Naive B cell (primary cell): ENCODE measurements around the gene FYCO1. TPM values are rescaled to one million over a fixed set of nuclear protein-coding genes. Genes with fewer than 3 reads are reported as not detected.

Experiments used
- ATAC-seq, 2 donors: fragments of 150-1000 bp; cut with Tn5 transposase; 2 replicates each; pipeline ENCODE4 v1.10.0; 2021; ENCODE audit warnings: low read depth in 2 of 2, mild to moderate bottlenecking in 2 of 2, moderate library complexity in 2 of 2
- DNase-seq: peaks from one replicate; pipeline ENCODE4 v3.0.0; 2022
- H3K27ac Mint-ChIP-seq, 6 donors: one replicate each; pipeline ENCODE4 v1.8.0; 2020 to 2022; ENCODE audit warnings: mild to moderate bottlenecking in 6 of 6, mixed read lengths in 6 of 6, moderate library complexity in 5 of 6, inconsistent platforms in 2 of 6
- H3K27me3 Mint-ChIP-seq, 3 donors: one replicate each; pipeline ENCODE4 v1.8.0; 2021 to 2022; ENCODE audit warnings: mixed read lengths in 3 of 3, mild to moderate bottlenecking in 1 of 3
- H3K36me3 Mint-ChIP-seq, 2 donors: one replicate each; pipeline ENCODE4 v1.8.0; 2020 to 2022; ENCODE audit warnings: mixed read lengths in 2 of 2, inconsistent platforms in 1 of 2, mild to moderate bottlenecking in 1 of 2
- H3K4me1 Mint-ChIP-seq, 3 donors: one replicate each; pipeline ENCODE4 v1.8.0; 2020 to 2022; ENCODE audit warnings: mixed read lengths in 3 of 3, inconsistent platforms in 1 of 3, mild to moderate bottlenecking in 1 of 3, moderate library complexity in 1 of 3
- H3K4me3 Mint-ChIP-seq, 8 donors: one replicate each; pipeline ENCODE4 v1.8.0; 2020 to 2022; ENCODE audit warnings: mild to moderate bottlenecking in 8 of 8, mixed read lengths in 8 of 8, moderate library complexity in 8 of 8, inconsistent platforms in 2 of 8
- H3K9me3 Mint-ChIP-seq, 7 donors: one replicate each; pipeline ENCODE4 v1.8.0; 2020 to 2022; ENCODE audit warnings: mixed read lengths in 7 of 7, mild to moderate bottlenecking in 5 of 7, inconsistent platforms in 2 of 7, moderate library complexity in 1 of 7
- polyA plus RNA-seq, 6 donors: library from polyadenylated mRNA; unstranded; fragments of 300-500 nt; fragmentation: Illumina TruSeq; gene quantifications; one replicate each; pipeline ENCODE4 v1.2.3, GENCODE V29; 2021; ENCODE audit warnings: low read depth in 6 of 6

The FYCO1 gene
- polyA plus RNA-seq, 6 donors from 2014 or later: 0.90 to 5.1 (median 1.2) TPM; not detected in 1

DNA sequence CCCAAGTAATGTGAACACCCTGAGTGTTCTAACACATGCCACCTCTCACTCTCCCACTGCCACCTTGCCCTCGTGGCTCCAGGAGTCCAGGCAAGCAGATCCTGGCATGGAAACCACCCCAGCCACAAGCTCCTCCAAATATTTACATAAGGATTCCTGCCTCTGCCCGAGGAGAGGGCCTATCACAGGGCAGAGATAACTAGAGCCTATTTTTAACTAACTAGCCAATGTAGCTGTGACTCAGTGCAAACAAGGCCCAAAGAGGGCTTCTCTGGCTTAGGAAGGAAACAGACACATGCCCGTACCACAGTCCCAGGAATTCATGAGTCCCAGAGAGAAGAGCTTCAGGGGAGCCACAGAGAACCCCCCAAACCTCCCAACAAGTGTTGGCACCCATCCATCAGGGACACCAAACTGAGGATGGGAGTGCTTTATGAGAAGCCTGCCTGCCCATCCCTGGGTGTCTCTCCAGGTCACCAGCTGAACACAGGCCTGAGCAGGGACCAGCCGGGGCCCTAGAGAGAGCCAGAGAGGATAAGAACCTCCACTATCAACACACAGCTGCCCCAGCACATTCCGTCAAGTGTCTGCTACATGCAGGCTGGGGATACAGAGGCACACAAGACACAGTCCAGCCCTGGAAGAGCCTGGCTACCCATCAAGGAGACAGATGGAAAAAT is 9.2 kb downstream of the FYCO1 start:
- no peaks in the 10 kb centered on the region for H3K9me3 Mint-ChIP-seq
- no peak for ATAC-seq
- peaks cover 0 to 9% of the 10 kb centered on the region in 2 donors for H3K36me3 Mint-ChIP-seq
- DNase-seq: no peak
- H3K27me3 Mint-ChIP-seq: no peaks in the 10 kb centered on the region
- H3K27ac Mint-ChIP-seq: peak overlapping the region in 2 of 6 donors; percentile 22 to 39
- peak overlapping the region in 1 of 8 donors; percentile 25 for H3K4me3 Mint-ChIP-seq
- peaks cover 25 to 41% (median 37%) of the 10 kb centered on the region in 3 donors for H3K4me1 Mint-ChIP-seq

DNA sequence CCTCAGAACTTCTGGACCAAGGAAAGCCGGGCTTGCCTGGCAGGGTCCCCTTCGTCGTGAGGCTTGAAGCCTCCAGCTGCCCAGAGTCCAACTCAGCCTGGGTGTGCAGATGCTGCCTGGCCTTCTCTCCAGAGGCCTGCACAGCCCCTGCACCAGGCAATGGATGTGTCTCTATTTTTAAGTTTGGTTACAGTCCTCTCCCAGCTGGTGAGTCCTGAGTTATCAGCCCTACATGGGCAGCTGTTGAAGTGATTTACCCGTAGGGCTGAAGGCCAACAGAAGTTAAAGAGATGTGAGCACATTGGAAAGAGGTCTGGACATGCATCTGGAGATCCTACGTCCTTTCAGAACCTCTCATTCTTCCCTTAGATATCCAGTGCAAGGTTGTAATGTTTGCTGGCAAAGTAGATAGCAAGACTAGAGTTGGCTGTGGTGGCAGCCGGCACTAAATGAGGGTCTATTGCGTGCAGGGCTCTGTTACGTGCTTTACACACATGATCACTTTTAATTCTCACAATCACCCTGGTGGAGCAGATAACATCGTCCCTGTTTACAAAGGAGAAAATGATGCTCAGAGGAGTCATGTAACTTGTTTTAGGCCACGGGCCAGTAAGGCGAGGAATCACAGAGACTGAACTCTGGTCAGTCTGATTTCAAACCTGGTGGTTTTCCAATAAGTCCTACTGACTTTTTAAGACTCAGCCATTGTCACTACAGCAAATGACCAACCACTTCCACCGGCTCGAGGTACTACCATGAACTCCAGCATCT is 9.9 kb downstream of the FYCO1 start:
- peaks cover 0 to 14% of the 10 kb centered on the region in 2 donors for H3K36me3 Mint-ChIP-seq
- DNase-seq (no peak), ATAC-seq (no peak)
- no peaks in the 10 kb centered on the region for H3K27me3 Mint-ChIP-seq
- peaks cover 23 to 37% (median 30%) of the 10 kb centered on the region in 3 donors for H3K4me1 Mint-ChIP-seq
- no peak overlapping the region for H3K4me3 Mint-ChIP-seq
- H3K27ac Mint-ChIP-seq: peak overlapping the region in 2 of 6 donors; percentile 22 to 52
- no peaks in the 10 kb centered on the region for H3K9me3 Mint-ChIP-seq

DNA sequence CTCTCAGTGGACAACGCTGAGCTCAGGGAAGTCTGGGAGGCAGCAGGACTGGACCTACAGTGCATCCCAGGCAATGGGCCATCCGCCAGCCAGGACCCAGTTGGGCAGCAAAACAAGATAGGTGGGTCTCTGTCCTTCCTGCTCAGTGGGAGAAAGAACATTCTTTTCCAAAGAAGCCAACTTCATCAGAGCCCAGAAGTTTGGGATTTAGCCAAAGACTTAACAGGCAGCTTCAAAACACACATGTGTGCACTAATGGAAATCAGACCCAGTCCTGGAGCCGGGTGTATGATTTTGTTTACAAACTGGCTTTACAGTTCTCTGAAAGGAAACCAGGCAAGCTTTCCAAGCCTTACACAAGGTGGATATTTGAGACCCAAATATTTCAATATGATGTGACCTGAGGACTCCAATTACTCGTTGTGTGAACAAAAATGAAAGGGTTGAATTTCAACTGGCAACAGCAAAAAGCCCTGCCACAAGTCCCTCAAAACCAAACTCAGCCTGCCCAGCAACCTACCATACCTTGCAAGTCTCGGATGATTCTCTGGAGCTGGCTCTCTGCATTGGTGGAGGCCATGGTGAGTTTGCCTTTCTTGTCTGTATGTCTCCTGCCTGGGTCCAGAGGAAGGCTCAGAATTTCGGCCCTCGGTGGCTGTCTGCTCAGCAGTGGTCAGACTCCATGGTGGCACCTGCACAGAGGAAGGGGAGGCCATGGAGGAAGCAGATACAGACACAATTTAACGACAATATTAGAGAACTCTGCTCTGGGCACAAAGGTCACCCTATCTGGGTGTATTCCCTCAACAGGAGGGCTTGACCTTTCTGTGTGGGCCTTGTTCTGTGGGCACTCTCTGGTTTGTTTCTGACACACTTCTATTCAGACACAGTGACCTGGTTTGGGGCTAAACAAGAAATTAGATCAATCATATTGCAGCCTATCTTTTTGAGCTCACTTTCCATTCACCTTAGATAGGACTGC is 11.0 kb downstream of the FYCO1 start:
- no peak for ATAC-seq
- peaks cover 20 to 27% (median 22%) of the 10 kb centered on the region in 3 donors for H3K4me1 Mint-ChIP-seq
- H3K27ac Mint-ChIP-seq: peak overlapping the region in 1 of 6 donors; percentile 39
- H3K4me3 Mint-ChIP-seq: no peak overlapping the region
- DNase-seq: no peak
- H3K36me3 Mint-ChIP-seq: peaks cover 0 to 14% of the 10 kb centered on the region in 2 donors
- H3K9me3 Mint-ChIP-seq: no peaks in the 10 kb centered on the region
- H3K27me3 Mint-ChIP-seq: no peaks in the 10 kb centered on the region

DNA sequence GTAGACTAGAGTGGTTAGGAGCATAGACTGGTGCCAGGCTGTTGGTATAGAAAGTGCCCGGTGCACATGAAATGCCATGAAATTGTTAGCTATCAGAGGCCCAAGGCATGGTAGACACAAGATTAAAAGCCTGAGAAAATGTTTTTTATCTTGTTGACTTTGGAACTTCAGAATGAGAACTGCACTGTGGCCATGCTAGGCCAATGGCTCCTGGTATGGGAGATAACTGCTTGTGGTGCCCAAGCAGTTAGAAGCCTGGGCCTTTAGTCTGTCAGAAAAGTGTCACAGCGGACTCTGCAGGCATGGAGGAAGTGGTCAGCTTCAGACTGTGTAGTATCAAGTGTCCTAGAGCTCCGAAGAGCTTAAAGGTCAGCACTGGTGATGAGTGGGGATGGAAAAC is 11.9 kb downstream of the FYCO1 start:
- no peaks in the 10 kb centered on the region for H3K27me3 Mint-ChIP-seq
- DNase-seq: no peak
- H3K9me3 Mint-ChIP-seq: no peaks in the 10 kb centered on the region
- H3K4me1 Mint-ChIP-seq: peaks cover 15 to 21% (median 20%) of the 10 kb centered on the region in 3 donors
- peak overlapping the region in 1 of 6 donors; percentile 20 for H3K27ac Mint-ChIP-seq
- ATAC-seq: no peak
- H3K4me3 Mint-ChIP-seq: no peak overlapping the region
- peaks cover 3 to 22% of the 10 kb centered on the region in 2 donors for H3K36me3 Mint-ChIP-seq

DNA sequence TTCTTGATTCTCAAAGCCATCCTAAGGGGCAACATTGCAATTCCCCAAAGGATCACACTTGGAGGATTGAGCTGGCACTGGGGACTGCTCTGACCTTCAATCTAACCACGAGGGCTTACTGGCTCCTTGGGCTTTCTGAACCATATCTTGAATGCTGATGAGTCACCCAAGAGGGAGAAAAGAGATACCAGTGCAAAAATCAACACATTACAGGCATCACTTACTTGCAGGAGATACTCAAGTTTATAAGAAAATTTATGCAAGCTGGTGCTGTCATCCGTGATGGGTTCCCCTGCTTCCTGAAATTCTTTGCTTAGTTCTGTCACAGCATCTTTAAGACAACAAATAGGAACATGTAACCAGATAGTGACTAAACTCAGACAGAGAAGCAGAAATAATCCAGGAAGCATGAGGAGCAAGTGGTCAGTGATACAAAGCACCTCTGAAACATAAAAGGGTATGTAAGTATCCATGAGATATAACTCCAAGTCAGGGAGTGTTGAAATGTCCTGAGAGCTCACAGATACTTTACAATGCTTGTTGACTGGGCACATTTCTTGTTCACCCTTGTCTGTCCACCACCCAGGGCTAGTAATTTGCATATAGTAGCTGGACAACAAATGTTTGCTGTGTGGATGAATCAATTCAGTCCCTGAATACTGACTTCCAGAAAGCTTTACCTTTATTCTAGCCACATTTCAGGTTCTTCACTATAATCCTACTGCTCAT is 14.1 kb downstream of the FYCO1 start:
- no peaks in the 10 kb centered on the region for H3K9me3 Mint-ChIP-seq
- peak overlapping the region in 2 of 6 donors; percentile 4 to 26 for H3K27ac Mint-ChIP-seq
- H3K36me3 Mint-ChIP-seq: peaks cover 12 to 33% of the 10 kb centered on the region in 2 donors
- no peak for ATAC-seq
- H3K4me1 Mint-ChIP-seq: peaks cover 0 to 8% (median 0%) of the 10 kb centered on the region in 3 donors
- DNase-seq: no peak
- H3K27me3 Mint-ChIP-seq: no peaks in the 10 kb centered on the region
- no peak overlapping the region for H3K4me3 Mint-ChIP-seq

DNA sequence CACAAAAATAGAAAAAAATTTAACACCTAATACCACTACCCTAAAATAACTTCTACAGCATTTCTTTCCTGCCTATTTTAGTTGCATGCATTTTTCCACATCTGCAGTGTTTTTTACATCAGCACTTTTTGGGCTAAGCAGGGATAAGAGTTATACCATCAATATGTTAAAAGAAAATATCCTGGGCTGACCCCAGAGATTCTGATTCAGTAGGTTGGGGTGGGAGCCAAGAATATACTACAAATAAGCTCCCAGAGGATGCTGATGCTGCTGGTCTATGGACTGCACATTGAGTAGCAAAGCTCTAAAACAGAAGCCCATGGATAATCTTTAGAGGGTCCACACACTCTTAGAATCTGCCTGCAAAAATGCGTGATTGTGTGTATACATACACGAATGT is 14.8 kb downstream of the FYCO1 start:
- peak overlapping the region in 2 of 6 donors; percentile 4 to 26 for H3K27ac Mint-ChIP-seq
- no peak overlapping the region for H3K4me3 Mint-ChIP-seq
- H3K27me3 Mint-ChIP-seq: no peaks in the 10 kb centered on the region
- H3K9me3 Mint-ChIP-seq: no peaks in the 10 kb centered on the region
- H3K4me1 Mint-ChIP-seq: peaks cover 0 to 4% (median 0%) of the 10 kb centered on the region in 3 donors
- peaks cover 12 to 33% of the 10 kb centered on the region in 2 donors for H3K36me3 Mint-ChIP-seq
- ATAC-seq (no peak), DNase-seq (no peak)

DNA sequence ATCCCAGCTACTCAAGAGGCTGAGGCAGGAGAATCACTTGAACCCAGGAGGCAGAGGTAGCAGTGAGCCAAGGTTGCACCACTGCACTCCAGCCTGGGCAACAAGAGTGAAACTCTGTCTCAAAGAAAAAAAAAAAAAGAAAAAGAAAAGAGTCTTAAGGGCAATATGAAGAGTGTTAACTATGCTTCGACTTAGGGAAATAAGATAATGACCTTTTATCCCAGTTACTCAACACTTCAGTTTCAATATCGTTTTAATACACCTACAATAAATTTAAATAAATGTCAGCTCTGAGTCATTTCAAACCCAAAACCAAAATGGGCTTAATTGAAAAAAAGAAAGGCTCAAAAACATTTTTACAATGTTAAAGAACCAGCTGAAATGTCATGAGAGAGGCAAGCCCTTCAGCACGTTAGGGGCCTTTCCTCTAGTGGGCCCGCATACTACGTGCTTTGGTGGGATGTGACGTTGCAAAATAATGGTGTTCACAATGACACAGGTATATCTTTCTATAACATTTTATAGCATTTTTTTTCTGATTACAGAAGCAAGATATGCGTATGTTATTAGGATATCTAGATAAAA is 15.3 kb downstream of the FYCO1 start:
- H3K9me3 Mint-ChIP-seq: no peaks in the 10 kb centered on the region
- peaks cover 12 to 34% of the 10 kb centered on the region in 2 donors for H3K36me3 Mint-ChIP-seq
- H3K4me1 Mint-ChIP-seq: peaks cover 0 to 8% (median 3%) of the 10 kb centered on the region in 3 donors
- no peak overlapping the region for H3K27ac Mint-ChIP-seq
- no peaks in the 10 kb centered on the region for H3K27me3 Mint-ChIP-seq
- H3K4me3 Mint-ChIP-seq: no peak overlapping the region
- DNase-seq: no peak
- ATAC-seq: no peak

DNA sequence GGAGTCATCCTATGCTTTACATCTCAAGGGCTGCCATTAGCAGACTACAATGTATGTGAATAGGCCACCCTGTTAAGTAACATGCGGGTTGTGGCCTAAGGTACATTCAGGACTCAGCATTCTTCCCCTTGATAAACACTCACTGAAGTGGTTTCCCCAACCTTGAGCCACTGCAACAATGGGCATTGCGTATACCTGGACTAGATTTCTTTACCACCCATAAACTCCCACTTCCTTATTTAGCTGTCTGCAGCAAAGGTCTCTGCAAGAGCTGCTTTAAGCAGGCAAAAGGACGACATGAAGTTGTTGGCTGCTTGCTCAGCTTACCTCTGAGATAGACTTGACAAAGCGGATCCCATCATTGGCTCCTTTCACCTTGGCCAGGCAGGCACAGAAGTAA is 16.2 kb downstream of the FYCO1 start:
- Mint-ChIP-seq H3K27me3 (no peaks in the 10 kb centered on the region), H3K4me1 (peaks cover 0 to 8% (median 6%) of the 10 kb centered on the region in 3 donors), H3K4me3 (no peak overlapping the region), H3K36me3 (peaks cover 12 to 39% of the 10 kb centered on the region in 2 donors), H3K9me3 (no peaks in the 10 kb centered on the region), H3K27ac (peak overlapping the region in 1 of 6 donors; percentile 51)
- DNase-seq: no peak
- no peak for ATAC-seq

DNA sequence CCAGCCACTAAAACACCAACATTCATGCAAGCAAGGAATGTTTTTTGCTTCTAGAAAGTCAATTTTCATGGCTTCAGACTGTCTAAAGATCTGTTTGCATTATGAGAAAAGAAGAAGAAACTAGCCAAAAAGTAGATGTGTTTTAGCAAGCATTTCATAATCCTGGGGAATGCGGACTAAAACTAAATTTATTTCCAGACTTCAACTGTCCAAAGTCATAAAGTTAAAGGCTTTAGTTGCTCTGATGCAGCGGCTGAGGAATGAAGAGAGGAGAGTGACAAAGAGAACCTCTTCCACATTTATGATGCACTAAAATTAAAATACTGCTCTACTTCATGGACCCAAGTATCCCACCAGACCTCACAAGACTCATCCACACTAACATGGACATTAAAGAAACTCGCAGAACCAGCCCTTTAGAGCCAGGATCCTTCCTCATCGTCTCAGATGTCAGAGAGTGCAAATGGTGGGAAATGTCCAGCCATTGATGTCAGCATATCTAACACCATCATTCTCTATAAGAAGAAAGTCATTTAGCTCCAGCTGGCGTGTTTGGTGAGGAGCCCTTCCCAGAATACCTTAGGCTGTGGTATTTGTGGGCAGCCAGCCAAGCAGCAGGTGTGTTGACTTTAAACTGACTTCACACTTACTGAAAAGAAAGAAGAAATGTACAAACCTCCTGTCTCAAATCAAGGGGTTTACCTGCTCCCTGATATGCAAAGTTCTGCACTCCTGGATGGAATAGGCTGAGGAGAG is 17.4 kb downstream of the FYCO1 start:
- H3K4me3 Mint-ChIP-seq: no peak overlapping the region
- DNase-seq (no peak), ATAC-seq (no peak)
- peaks cover 12 to 39% of the 10 kb centered on the region in 2 donors for H3K36me3 Mint-ChIP-seq
- H3K27ac Mint-ChIP-seq: peak overlapping the region in 2 of 6 donors; percentile 7 to 64
- H3K27me3 Mint-ChIP-seq: no peaks in the 10 kb centered on the region
- no peaks in the 10 kb centered on the region for H3K9me3 Mint-ChIP-seq
- H3K4me1 Mint-ChIP-seq: peaks cover 0 to 8% (median 7%) of the 10 kb centered on the region in 3 donors

DNA sequence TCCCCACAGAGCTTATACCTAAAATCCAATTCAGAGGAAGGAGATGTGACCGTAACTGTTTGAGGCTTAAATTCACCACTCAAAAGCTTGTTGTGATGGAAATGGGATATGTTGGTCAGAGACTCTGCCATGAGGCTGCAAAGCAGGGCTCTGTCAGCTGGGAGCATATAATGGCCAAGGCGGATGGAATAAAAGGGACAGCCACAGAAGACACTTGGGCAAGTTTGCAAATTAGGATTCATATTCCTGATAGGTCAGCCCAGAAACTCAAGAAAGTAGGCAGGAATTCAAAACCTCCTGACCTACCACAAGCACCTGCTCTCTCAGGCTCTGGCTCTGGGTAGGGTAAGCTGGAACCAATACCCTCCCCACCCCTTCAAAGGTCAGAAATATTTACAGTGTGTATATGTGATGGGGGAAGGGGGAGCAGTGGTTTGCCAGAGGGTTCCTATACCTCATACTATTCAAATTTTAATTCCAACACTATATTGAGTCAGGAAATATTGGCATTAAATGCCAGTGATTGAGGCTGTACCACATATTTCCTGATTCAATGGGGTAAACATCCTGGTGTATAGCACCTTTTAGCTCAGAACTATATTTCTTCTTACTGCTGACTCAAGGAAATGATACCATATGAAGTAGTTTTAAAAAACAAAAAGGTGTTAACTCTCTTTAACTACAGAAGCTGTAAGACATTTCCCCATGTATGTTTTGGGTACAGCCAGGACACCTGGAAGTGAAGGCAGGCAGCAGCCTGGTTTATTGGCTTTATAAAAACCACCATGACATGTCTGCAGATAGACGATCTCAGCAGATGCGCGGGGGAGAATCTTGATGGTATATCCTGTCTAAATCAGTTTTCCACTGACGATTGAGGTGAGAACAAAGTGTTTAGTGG is 19.2 kb downstream of the FYCO1 start:
- Mint-ChIP-seq H3K27ac (peak overlapping the region in 3 of 6 donors; percentile 16 to 85 (median 58)), H3K36me3 (peaks cover 12 to 36% of the 10 kb centered on the region in 2 donors), H3K4me3 (no peak overlapping the region), H3K9me3 (no peaks in the 10 kb centered on the region), H3K4me1 (peaks cover 9 to 24% (median 16%) of the 10 kb centered on the region in 3 donors), H3K27me3 (no peaks in the 10 kb centered on the region)
- ATAC-seq: no peak
- no peak for DNase-seq

DNA sequence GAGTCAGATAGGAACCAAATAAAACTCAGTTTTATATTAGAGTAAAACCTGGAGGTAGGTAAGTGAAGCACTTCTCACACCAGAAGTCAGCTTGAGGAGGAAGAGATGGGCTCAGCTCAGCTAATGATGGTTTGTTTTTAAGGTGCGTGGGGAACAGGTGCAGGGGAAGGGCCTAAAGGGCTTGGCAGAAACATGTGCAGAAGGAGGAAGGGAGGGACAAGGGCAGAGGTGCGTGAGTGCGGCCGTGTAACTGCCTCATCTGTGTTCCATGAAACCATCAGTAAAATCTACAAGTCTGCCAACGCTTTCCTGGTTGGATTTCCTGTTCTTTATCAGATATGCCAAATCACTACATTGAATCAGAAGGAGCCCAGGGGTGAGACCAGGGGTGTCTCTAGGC is 19.9 kb downstream of the FYCO1 start:
- Mint-ChIP-seq H3K4me3 (no peak overlapping the region), H3K27ac (peak overlapping the region in 3 of 6 donors; percentile 58 to 85 (median 63))
- DNase-seq: no peak

More for the DNA sequence above, 19.9 kb downstream of the FYCO1 start:
- no peaks in the 10 kb centered on the region for H3K27me3 Mint-ChIP-seq
- no peak for ATAC-seq
- H3K36me3 Mint-ChIP-seq: peaks cover 12 to 31% of the 10 kb centered on the region in 2 donors
- H3K4me1 Mint-ChIP-seq: peaks cover 9 to 25% (median 16%) of the 10 kb centered on the region in 3 donors
- no peaks in the 10 kb centered on the region for H3K9me3 Mint-ChIP-seq
